Small intestine (tissue), 7 donors: Measurements from ENCODE around the gene TBCC. TPM values are rescaled to one million over a fixed set of nuclear protein-coding genes. Genes with fewer than 3 reads are reported as not detected.

ENCODE experiments used
- DNase-seq, 2 donors: peaks; one replicate each; pipeline versions ENCODE4 v3.0.0 to v3.0.0-alpha.2; 2013
- FAIRE-seq: peaks from 2 replicates; lab custom pipeline; 2012; peaks lifted over from hg19 to GRCh38; lab: Jason Lieb, UNC
- H3K27ac ChIP-seq, 3 donors: one replicate each; pipeline ENCODE4 v1.5.1; 2013; ENCODE audit warnings: low read length in 2 of 3, mild to moderate bottlenecking in 2 of 3, control low read depth in 1 of 3, inconsistent platforms in 1 of 3, low read depth in 1 of 3, moderate library complexity in 1 of 3
- H3K27me3 ChIP-seq, 3 donors: one replicate each; pipeline ENCODE4 v1.6.1; 2013; ENCODE audit warnings: low read length in 3 of 3, inconsistent platforms in 1 of 3; ENCODE audit not compliant: control insufficient read depth in 3 of 3, insufficient read depth in 3 of 3
- H3K36me3 ChIP-seq, 3 donors: one replicate each; pipeline ENCODE4 v1.6.1; 2013; ENCODE audit warnings: low read length in 3 of 3, inconsistent platforms in 1 of 3, low read depth in 1 of 3, mild to moderate bottlenecking in 1 of 3, moderate library complexity in 1 of 3; ENCODE audit not compliant: control insufficient read depth in 3 of 3, insufficient read depth in 2 of 3
- H3K4me1 ChIP-seq, 3 donors: one replicate each; pipeline ENCODE4 v1.6.1; 2013; ENCODE audit warnings: low read length in 2 of 3, inconsistent platforms in 1 of 3, low read depth in 1 of 3, mild to moderate bottlenecking in 1 of 3, moderate library complexity in 1 of 3; ENCODE audit not compliant: control insufficient read depth in 3 of 3, insufficient read depth in 2 of 3
- H3K4me3 ChIP-seq, 3 donors: one replicate each; pipeline ENCODE4 v1.5.1; 2013; ENCODE audit warnings: low read length in 3 of 3, control low read depth in 1 of 3, inconsistent platforms in 1 of 3, low read depth in 1 of 3, mild to moderate bottlenecking in 1 of 3, moderate library complexity in 1 of 3
- H3K9me3 ChIP-seq, 2 donors: one replicate each; pipeline ENCODE4 v1.6.1; 2013; ENCODE audit warnings: low read depth in 1 of 2, low read length in 1 of 2; ENCODE audit not compliant: control insufficient read depth in 2 of 2, insufficient read depth in 1 of 2
- WGBS, 3 donors: extraction: QIAGEN DNeasy Blood & Tissue Kit; methylation state at CpG; one replicate each; pipeline ENCODE4 v1.1.7; 2013; 5-methylcytosine and 5-hydroxymethylcytosine counted together
- polyA plus RNA-seq, 4 donors: library from polyadenylated mRNA; stranded (reverse) in 3 of 4; unstranded in 1 of 4; fragments of 200-250 nt in 3 of 4; fragments of 120-200 nt in 1 of 4; gene quantifications; one replicate each; pipeline versions ENCODE4 v1.2.1 to v1.2.3, GENCODE V29; 2013
- donor health status: healthy with polysubstance abuse.
- donor health status: control.
- donor health status: control.
- donor health status: Bipolar disorder and iron deficiency.
- donor health status: healthy.

Gene TBCC
- polyA plus RNA-seq, 4 donors, result 23.8 to 30.0 (median 26.9) TPM

DNA sequence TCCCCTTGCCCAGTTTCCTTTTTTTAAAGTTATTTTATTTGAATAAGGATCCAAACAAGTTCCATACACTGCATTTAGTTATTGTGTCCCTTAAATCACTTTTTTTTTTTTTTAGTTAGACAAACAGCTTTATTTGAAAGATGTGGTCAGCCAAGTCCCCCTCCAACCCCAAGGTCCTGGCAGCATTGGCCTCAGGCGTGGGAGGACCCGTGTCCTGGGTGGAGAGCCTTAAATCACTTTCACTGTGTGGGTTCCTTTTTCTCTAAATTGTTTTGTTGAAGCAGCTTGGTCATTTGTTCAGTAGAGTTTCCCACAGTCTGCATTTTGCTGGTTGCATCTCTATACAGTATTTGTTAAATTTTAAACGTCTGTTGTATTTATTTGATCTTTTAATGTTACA lies 5.2 kb upstream of the TBCC start:
- FAIRE-seq (no peak), DNase-seq (no peak)
- no peak overlapping the region for H3K27ac ChIP-seq
- peaks cover 0 to 10% (median 0%) of the 10 kb centered on the region in 3 donors for H3K4me1 ChIP-seq
- H3K27me3 ChIP-seq, result no peaks in the 10 kb centered on the region
- no peaks in the 10 kb centered on the region for H3K36me3 ChIP-seq
- no peak overlapping the region for H3K4me3 ChIP-seq
- H3K9me3 ChIP-seq, result no peaks in the 10 kb centered on the region
- WGBS, 3 donors, result 79 to 85% (median 84%) methylated on average over 3 of the region's 3 CpGs

DNA sequence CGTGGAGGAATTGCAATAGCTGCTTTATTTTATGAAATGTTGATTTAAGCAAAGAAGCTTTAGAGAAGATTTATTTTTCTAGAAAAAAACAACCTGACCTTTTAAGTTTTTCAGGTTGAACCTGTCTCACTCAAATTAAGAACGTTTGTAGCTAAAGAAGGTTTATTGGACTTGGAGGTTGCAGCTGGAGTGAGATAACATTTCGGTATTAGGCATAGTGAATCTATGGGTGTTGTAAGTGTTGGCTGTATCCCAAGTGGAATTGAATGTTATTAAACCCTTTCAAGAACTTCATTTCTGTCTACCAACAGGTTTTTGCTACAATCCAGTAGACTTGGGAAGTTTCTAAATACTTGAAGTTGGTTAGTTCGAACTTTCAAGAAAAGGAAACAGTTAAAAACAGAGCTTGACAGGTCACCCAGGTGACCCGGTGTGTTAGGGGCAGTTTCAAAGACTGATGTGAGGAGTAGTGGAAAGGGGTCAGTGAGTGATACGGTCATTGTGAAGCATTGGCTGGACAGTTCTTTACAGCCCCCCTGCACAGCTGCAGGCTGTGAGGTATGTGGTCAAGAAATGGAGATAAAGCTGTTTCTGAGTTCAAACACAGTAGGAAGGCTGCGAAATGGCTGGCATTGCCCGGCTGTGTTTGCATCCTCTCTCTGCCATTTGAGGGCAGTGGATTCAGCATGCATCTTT lies 2.4 kb upstream of the TBCC start:
- Histone ChIP-seq H3K4me1 (peaks cover 0 to 13% (median 0%) of the 10 kb centered on the region in 3 donors), H3K9me3 (no peaks in the 10 kb centered on the region), H3K4me3 (no peak overlapping the region), H3K36me3 (peaks cover 0 to 12% (median 0%) of the 10 kb centered on the region in 3 donors), H3K27me3 (no peaks in the 10 kb centered on the region), H3K27ac (peak overlapping the region in 1 of 3 donors; percentile 17)
- no peak for DNase-seq
- FAIRE-seq, result no peak
- 37 to 55% (median 46%) methylated on average over 8 of the region's 8 CpGs for WGBS, 3 donors

DNA sequence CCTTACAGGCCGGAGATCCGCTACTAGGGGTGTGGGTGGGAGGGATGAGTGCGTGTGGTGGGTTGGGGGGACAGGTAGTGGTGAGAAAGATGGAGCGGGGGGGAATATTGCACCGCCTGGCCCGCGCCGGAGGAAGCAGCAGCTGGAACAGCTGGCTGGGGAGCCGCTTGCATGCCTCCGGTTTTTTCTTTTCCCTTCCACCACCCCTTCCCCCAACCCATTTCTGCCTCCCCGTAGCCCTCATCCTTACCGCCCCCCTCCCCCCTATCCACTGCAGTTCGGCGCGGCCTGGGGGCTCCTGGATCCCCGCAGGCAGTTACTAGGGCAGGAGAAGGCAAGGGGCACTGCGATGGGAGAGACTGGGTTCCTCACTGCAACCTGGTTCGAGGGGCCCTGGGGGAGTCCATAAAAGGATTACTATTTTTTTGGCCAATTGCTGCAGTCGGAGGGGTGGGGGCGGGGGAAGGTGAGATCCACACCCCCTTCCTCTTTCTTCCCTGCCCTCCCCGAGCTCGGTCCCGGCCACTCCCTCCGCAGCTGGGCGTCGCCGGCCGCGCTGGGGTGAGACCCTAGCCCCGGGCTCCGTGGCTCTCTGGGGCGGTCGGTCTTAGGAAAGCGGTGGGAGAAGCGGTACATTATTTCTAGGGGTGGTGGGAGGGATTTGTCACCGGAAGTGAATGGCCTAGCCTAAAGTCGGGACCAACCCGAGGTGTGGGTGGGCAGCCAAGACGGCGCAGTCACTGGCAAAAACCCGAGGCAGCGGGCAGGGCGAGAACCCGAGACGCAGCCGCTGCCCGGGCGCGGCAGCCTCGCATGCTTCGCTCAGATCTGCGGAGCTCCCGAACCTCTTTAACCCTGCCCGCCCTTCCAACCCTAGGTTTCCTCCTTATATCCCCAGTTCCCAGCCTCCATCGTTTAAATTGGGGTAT lies 824 bp upstream of the TBCC start:
- H3K4me3 ChIP-seq, result peak overlapping the region; percentile 62 to 86 (median 81)
- DNase-seq (peak; percentile 73 to 87), FAIRE-seq (no peak)
- peak overlapping the region; percentile 78 to 97 (median 91) for H3K27ac ChIP-seq
- peaks cover 0 to 14% (median 0%) of the 10 kb centered on the region in 3 donors for H3K36me3 ChIP-seq
- WGBS, 3 donors, result 0 to 1% (median 0%) methylated on average over 42 to 55 of the region's 55 CpGs
- peaks cover 0 to 13% (median 0%) of the 10 kb centered on the region in 3 donors for H3K4me1 ChIP-seq
- no peaks in the 10 kb centered on the region for H3K9me3 ChIP-seq
- H3K27me3 ChIP-seq, result no peaks in the 10 kb centered on the region

DNA sequence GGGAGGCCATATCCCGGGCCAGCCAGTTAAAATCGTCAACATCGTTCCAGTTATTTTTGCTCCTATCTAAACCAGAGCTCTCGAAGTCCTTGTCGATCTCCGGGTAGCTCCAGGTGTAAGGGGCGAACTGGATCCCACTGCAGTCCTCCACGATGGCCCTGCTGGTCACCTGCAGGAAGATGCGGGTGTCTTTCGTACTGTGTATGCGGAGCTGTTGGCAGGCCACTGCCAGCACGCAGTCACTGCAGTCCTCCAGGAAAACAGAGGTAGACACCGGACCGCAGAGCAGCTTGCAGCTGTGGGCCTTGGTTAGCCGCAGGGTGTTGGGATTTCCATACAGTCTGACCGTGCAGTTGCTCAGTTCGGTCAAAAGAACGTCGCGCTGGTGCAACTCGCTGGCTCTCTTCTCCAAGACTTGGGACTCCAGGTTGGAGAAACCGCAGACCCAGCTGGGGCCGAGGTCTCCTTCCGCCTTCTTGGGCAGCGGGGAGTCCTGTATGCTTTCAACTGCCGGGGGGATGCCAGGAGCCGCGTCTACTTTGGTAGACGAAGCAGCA lies 742 bp downstream of the TBCC start:
- DNase-seq, result peak; percentile 41 to 66
- peak overlapping the region; percentile 79 to 99 (median 89) for H3K4me3 ChIP-seq
- no peaks in the 10 kb centered on the region for H3K27me3 ChIP-seq
- H3K36me3 ChIP-seq, result peaks cover 0 to 14% (median 0%) of the 10 kb centered on the region in 3 donors
- H3K27ac ChIP-seq, result peak overlapping the region; percentile 87 to 96 (median 94)
- H3K4me1 ChIP-seq, result peaks cover 0 to 13% (median 0%) of the 10 kb centered on the region in 3 donors
- no peaks in the 10 kb centered on the region for H3K9me3 ChIP-seq
- no peak for FAIRE-seq
- 0 to 2% (median 1%) methylated on average over 28 to 29 of the region's 29 CpGs for WGBS, 3 donors

DNA sequence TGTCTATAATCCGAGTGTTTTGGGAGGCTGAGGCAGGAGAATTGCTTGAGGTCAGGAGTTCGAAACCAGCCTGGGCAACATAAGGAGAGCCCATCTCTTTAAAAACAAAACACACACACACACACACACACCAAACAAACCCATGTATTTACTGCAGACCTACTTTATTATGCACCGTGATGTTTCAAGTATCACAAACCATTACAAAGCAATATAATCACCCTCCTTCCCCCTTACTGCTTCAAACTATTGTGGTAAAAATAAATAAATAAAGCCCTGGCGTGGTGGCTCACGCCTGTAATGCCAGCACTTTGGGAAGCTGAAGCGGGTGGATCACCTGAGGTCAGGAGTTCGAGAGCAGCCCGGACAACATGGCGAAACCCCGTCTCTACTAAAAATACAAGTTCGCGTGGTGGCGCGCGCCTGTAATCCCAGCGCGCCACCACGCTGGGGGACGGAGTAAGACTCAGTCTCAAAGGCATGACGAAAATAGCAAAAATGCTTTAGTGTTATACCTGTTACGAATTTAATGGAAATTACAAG lies 1.5 kb downstream of the TBCC start:
- FAIRE-seq, result no peak
- H3K9me3 ChIP-seq, result no peaks in the 10 kb centered on the region
- peaks cover 0 to 14% (median 0%) of the 10 kb centered on the region in 3 donors for H3K36me3 ChIP-seq
- H3K4me3 ChIP-seq, result peak overlapping the region; percentile 79 to 99 (median 89)
- peak overlapping the region in 1 of 3 donors; percentile 94 for H3K27ac ChIP-seq
- peak in 1 of 2 donors; percentile 25 for DNase-seq
- H3K27me3 ChIP-seq, result no peaks in the 10 kb centered on the region
- 34 to 58% (median 49%) methylated on average over 21 of the region's 21 CpGs for WGBS, 3 donors
- H3K4me1 ChIP-seq, result peaks cover 0 to 13% (median 0%) of the 10 kb centered on the region in 3 donors

DNA sequence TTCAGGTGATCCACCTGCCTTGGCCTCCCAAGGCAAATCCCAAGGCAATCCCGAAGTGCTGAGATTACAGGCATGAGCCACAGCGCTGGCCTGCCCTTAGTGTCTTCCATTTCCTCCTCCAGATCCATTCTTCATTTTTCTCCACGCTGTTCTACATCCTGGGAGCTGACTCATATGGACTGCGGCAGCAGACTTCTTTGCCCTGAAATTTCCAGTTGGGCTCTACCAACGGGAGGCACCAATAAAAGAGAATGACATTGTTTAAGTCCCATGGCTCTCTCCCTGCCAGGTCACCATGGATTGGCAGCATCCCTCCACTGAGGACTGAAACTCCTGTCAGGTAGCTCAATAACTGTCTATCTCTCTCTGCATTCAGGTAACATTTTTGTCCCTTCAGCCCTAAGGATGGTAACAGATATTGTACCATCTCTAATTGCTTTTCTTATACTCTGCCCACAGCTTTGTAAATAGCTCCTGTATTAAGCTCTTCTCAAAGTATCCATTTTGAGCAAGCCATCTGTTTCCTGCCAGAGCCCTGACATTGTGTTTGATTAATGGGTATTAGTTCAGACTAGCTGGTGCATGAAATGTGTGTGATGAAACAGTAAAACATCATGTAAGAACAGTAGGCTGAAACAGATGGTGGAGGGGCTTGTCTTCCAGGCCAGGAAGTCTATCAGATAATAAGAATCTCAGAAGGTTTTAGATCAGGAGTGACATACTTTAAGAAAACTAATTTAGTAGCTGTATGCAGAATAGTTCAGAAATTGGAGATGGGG lies 3.6 kb downstream of the TBCC start:
- no peak for FAIRE-seq
- 65 to 75% (median 72%) methylated on average over 5 of the region's 5 CpGs for WGBS, 3 donors
- H3K36me3 ChIP-seq, result peaks cover 0 to 14% (median 0%) of the 10 kb centered on the region in 3 donors
- no peaks in the 10 kb centered on the region for H3K9me3 ChIP-seq
- H3K4me1 ChIP-seq, result peaks cover 0 to 2% (median 0%) of the 10 kb centered on the region in 3 donors
- no peak overlapping the region for H3K4me3 ChIP-seq
- no peak for DNase-seq
- H3K27ac ChIP-seq, result no peak overlapping the region
- peaks cover 0 to 3% (median 0%) of the 10 kb centered on the region in 3 donors for H3K27me3 ChIP-seq

DNA sequence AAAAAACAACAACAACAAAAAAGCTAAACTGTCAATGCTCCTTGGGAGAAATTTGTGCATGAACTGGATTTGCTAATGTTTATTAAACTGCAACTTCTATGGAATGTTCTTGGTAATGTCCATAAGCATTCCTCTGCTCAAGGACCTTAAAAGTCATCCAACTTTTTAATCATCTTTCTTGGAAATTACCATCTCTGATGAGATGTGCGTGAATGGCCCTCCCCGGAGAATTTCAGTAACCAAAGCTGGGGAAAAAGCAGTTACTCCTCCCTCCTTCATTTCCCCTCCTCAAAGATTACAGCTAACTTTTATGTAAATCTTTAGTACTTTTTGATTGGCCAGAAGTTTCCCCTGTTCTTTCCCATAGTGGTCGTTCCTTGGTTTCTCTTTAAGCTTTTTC lies 5.2 kb downstream of the TBCC start:
- Histone ChIP-seq H3K27me3 (peaks cover 0 to 3% (median 0%) of the 10 kb centered on the region in 3 donors), H3K4me1 (peaks cover 0 to 2% (median 0%) of the 10 kb centered on the region in 3 donors), H3K36me3 (peaks cover 0 to 14% (median 0%) of the 10 kb centered on the region in 3 donors), H3K9me3 (no peaks in the 10 kb centered on the region), H3K4me3 (no peak overlapping the region), H3K27ac (no peak overlapping the region)
- FAIRE-seq (no peak), DNase-seq (no peak)
- 53 to 72% (median 61%) methylated on average over 3 of the region's 3 CpGs for WGBS, 3 donors
